H9 (cell line): ENCODE measurements around the gene APOM. TPM values are rescaled to one million over a fixed set of nuclear protein-coding genes. Genes with fewer than 3 reads are reported as not detected.

ENCODE experiments used
- DNase-seq: peaks from one replicate; pipeline ENCODE4 v3.0.0-alpha.2; 2017
- H2AFZ ChIP-seq: one replicate; pipeline ENCODE4 v1.6.1; 2013; ENCODE audit warnings: mild to moderate bottlenecking, low read length, control low read depth, moderate library complexity
- H2AK5ac ChIP-seq: 2 replicates; pipeline ENCODE4 v1.6.1; 2013; ENCODE audit warnings: low read length, control low read depth, mixed read lengths; ENCODE audit not compliant: insufficient read length
- H2BK120ac ChIP-seq: one replicate; pipeline ENCODE4 v1.6.1; 2013; ENCODE audit warnings: low read depth, mild to moderate bottlenecking, low read length, control low read depth, inconsistent platforms; ENCODE audit not compliant: poor library complexity, severe bottlenecking
- H2BK12ac ChIP-seq: 2 replicates; pipeline ENCODE4 v1.6.1; 2013; ENCODE audit warnings: low read length, control low read depth, mixed read lengths, low read depth; ENCODE audit not compliant: insufficient read length
- H2BK15ac ChIP-seq: 2 replicates; pipeline ENCODE4 v1.6.1; 2013; ENCODE audit warnings: low read depth, low read length, control low read depth
- H2BK20ac ChIP-seq: one replicate; pipeline ENCODE4 v1.6.1; 2013; ENCODE audit warnings: low read depth, mild to moderate bottlenecking, low read length, control low read depth, inconsistent platforms; ENCODE audit not compliant: poor library complexity, severe bottlenecking
- H2BK5ac ChIP-seq: 2 replicates; pipeline ENCODE4 v1.6.1; 2013; ENCODE audit warnings: low read length, control low read depth, mixed read lengths; ENCODE audit not compliant: insufficient read length
- H3K14ac ChIP-seq: 2 replicates; pipeline ENCODE4 v1.6.1; 2013; ENCODE audit warnings: low read length, control low read depth; ENCODE audit not compliant: insufficient read depth
- H3K18ac ChIP-seq: 2 replicates; pipeline ENCODE4 v1.6.1; 2013; ENCODE audit warnings: low read depth, mild to moderate bottlenecking, mixed read lengths, low read length, control low read depth; ENCODE audit not compliant: insufficient read length
- H3K23ac ChIP-seq: 2 replicates; pipeline ENCODE4 v1.6.1; 2013; ENCODE audit warnings: low read length, control low read depth, mixed read lengths, low read depth; ENCODE audit not compliant: insufficient read length
- H3K23me2 ChIP-seq: 2 replicates; pipeline ENCODE4 v1.6.1; 2013; ENCODE audit warnings: low read depth, mild to moderate bottlenecking, mixed read lengths, low read length, control low read depth; ENCODE audit not compliant: insufficient read length, poor library complexity, severe bottlenecking
- H3K27ac ChIP-seq: 2 replicates; pipeline ENCODE4 v1.5.1; 2013; ENCODE audit warnings: low read length, control low read depth, mixed read lengths, low read depth; ENCODE audit not compliant: insufficient read length
- H3K27me3 ChIP-seq: 2 replicates; pipeline ENCODE4 v1.6.1; 2013; ENCODE audit warnings: low read length, control low read depth, inconsistent platforms; ENCODE audit not compliant: insufficient read depth
- H3K4ac ChIP-seq: 2 replicates; pipeline ENCODE4 v1.6.1; 2013; ENCODE audit warnings: low read depth, mild to moderate bottlenecking, control low read depth, inconsistent platforms, low read length, moderate library complexity
- H3K4me1 ChIP-seq: 2 replicates; pipeline ENCODE4 v1.6.1; 2013; ENCODE audit warnings: low read length, control low read depth, inconsistent platforms; ENCODE audit not compliant: insufficient read depth
- H3K4me2 ChIP-seq: 2 replicates; pipeline ENCODE4 v1.6.1; 2013; ENCODE audit warnings: low read length, control low read depth, mixed read lengths; ENCODE audit not compliant: insufficient read length, insufficient read depth
- H3K56ac ChIP-seq: 2 replicates; pipeline ENCODE4 v1.6.1; 2013; ENCODE audit warnings: low read depth, mild to moderate bottlenecking, mixed read lengths, low read length, control low read depth; ENCODE audit not compliant: insufficient read length
- H3K79me1 ChIP-seq: 2 replicates; pipeline ENCODE4 v1.6.1; 2013; ENCODE audit warnings: low read depth, mild to moderate bottlenecking, moderate library complexity, low read length, control low read depth, inconsistent platforms; ENCODE audit not compliant: insufficient read depth, poor library complexity, severe bottlenecking
- H3K79me2 ChIP-seq: 2 replicates; pipeline ENCODE4 v1.6.1; 2013; ENCODE audit warnings: low read length, control low read depth, inconsistent platforms; ENCODE audit not compliant: insufficient read depth
- H3K9ac ChIP-seq: 2 replicates; pipeline ENCODE4 v1.6.1; 2013; ENCODE audit warnings: low read length, control low read depth, mixed read lengths; ENCODE audit not compliant: insufficient read length; ENCODE audit errors: extremely low read depth
- H3K9me3 ChIP-seq: one replicate; pipeline ENCODE4 v1.6.1; 2013; ENCODE audit warnings: low read depth, low read length, inconsistent platforms; ENCODE audit not compliant: control insufficient read depth
- H3T11ph ChIP-seq: one replicate; pipeline ENCODE4 v1.6.1; 2013; ENCODE audit warnings: mild to moderate bottlenecking, low read length, control low read depth, inconsistent platforms
- H4K20me1 ChIP-seq: one replicate; pipeline ENCODE4 v1.6.1; 2013; ENCODE audit not compliant: control insufficient read depth, insufficient read length, insufficient read depth
- H4K5ac ChIP-seq: 2 replicates; pipeline ENCODE4 v1.6.1; 2013; ENCODE audit warnings: low read depth, mild to moderate bottlenecking, mixed read lengths, low read length, control low read depth; ENCODE audit not compliant: insufficient read length
- H4K8ac ChIP-seq: replicated peaks from 2 replicates; pipeline ENCODE4 v1.6.1; 2013; ENCODE audit warnings: low read length, control low read depth, mixed read lengths, low read depth; ENCODE audit not compliant: insufficient read length
- H4K91ac ChIP-seq: 2 replicates; pipeline ENCODE4 v1.6.1; 2013; ENCODE audit warnings: low read depth, mild to moderate bottlenecking, moderate library complexity, mixed read lengths, low read length, control low read depth; ENCODE audit not compliant: insufficient read length
- H3K27ac Mint-ChIP-seq, 3 experiments: 2 replicates in 2 of 3; 3 replicates in 1 of 3; pipeline ENCODE4 v1.8.0; 2020 to 2021; ENCODE audit warnings: mixed read lengths in 3 of 3, mild to moderate bottlenecking in 1 of 3, moderate library complexity in 1 of 3
- H3K27me3 Mint-ChIP-seq: 2 replicates; pipeline ENCODE4 v1.8.0; 2021; ENCODE audit warnings: low read depth, mild to moderate bottlenecking, moderate library complexity, mixed read lengths
- H3K36me3 Mint-ChIP-seq, 3 experiments: 2 replicates in 2 of 3; 3 replicates in 1 of 3; pipeline ENCODE4 v1.8.0; 2020 to 2021; ENCODE audit warnings: low read depth in 3 of 3, mixed read lengths in 3 of 3; ENCODE audit not compliant: insufficient read depth in 1 of 3
- H3K4me1 Mint-ChIP-seq, 2 experiments: 2 replicates each; pipeline ENCODE4 v1.8.0; 2020; ENCODE audit warnings: mixed read lengths in 2 of 2
- H3K4me3 Mint-ChIP-seq, 2 experiments: 2 replicates in 1 of 2; 3 replicates in 1 of 2; pipeline ENCODE4 v1.8.0; 2020 to 2021; ENCODE audit warnings: mild to moderate bottlenecking in 2 of 2, mixed read lengths in 2 of 2, moderate library complexity in 1 of 2
- H3K9me3 Mint-ChIP-seq, 2 experiments: 2 replicates in 1 of 2; 3 replicates in 1 of 2; pipeline ENCODE4 v1.8.0; 2020; ENCODE audit warnings: mild to moderate bottlenecking in 2 of 2, mixed read lengths in 2 of 2, moderate library complexity in 1 of 2
- CTCF ChIP-seq: fragments of 200-600 bp; sonication (generic); conservative IDR thresholded peaks from 3 replicates; pipeline ENCODE4 v1.8.0; 2021; ENCODE audit warnings: antibody characterized with exemption, mild to moderate bottlenecking
- WGBS: extraction: QIAGEN DNeasy Blood & Tissue Kit; methylation state at CpG from one replicate; pipeline ENCODE4 v1.1.7; 2013; ENCODE audit warnings: missing lambda C conversion rate, low lambda C conversion rate, mixed read lengths; ENCODE audit not compliant: insufficient read length; ENCODE audit errors: extremely low coverage; 5-methylcytosine and 5-hydroxymethylcytosine counted together
- total RNA-seq: library from RNA; stranded (reverse); gene quantifications from 2 replicates; pipeline ENCODE4 v1.2.1, GENCODE V29; 2021

APOM gene
- total RNA-seq, 1 experiment from 2014 or later, result 3.6 TPM

GRCh38 chr6:31681135-31681671 lies 25.5 kb downstream of the APOM start:
- Mint-ChIP-seq H3K27ac (peak overlapping the region in 1 of 3 experiments; percentile 57; a peak in 1 of 7 replicates), H3K4me3 (peak overlapping the region; percentile 76 to 89), H3K27me3 (peaks cover 29% of the 10 kb centered on the region), H3K9me3 (no peaks in the 10 kb centered on the region; a peak in 3 of 5 replicates), H3K36me3 (peaks cover under 1 to 8% (median 2%) of the 10 kb centered on the region in 3 experiments), H3K4me1 (peaks cover 20 to 25% of the 10 kb centered on the region in 2 experiments)
- peak overlapping the region; percentile 44 for H3K18ac ChIP-seq
- H3K27ac ChIP-seq, result no peak overlapping the region
- H3K9ac ChIP-seq, result no peak overlapping the region
- H3K9me3 ChIP-seq, result no peaks in the 10 kb centered on the region
- no peak overlapping the region for H2BK15ac ChIP-seq
- peak overlapping the region; percentile 92 for H3K4me2 ChIP-seq
- H3K4me1 ChIP-seq, result no peaks in the 10 kb centered on the region
- H4K20me1 ChIP-seq, result no peaks in the 10 kb centered on the region
- no peak overlapping the region for H3K56ac ChIP-seq
- no peaks in the 10 kb centered on the region for H3K79me1 ChIP-seq
- H2BK5ac ChIP-seq, result no peak overlapping the region
- no peak overlapping the region for H2BK12ac ChIP-seq
- no peak overlapping the region for H3T11ph ChIP-seq
- H2BK120ac ChIP-seq, result no peak overlapping the region
- H4K8ac ChIP-seq, result no peak overlapping the region
- DNase-seq, result peak; percentile 56
- H3K79me2 ChIP-seq, result no peaks in the 10 kb centered on the region
- peak overlapping the region; percentile 26; the same call in 1 of the 2 replicates for H3K14ac ChIP-seq
- WGBS, result no CpG with 5 or more reads among the region's 40 CpGs
- no peak overlapping the region for H2AK5ac ChIP-seq
- H3K23me2 ChIP-seq, result peaks cover 18% of the 10 kb centered on the region
- no peak overlapping the region for H3K23ac ChIP-seq
- H4K5ac ChIP-seq, result no peak overlapping the region
- no peak overlapping the region for H2AFZ ChIP-seq
- H4K91ac ChIP-seq, result no peak overlapping the region
- H3K4ac ChIP-seq, result no peak overlapping the region
- no peaks in the 10 kb centered on the region; the same call in 1 of the 2 replicates for H3K27me3 ChIP-seq
- TF ChIP-seq CTCF, result no peak
- H2BK20ac ChIP-seq, result no peak overlapping the region
